Karpas-422 (cell line): ENCODE measurements around the gene LRCH1. TPM values are rescaled to one million over a fixed set of nuclear protein-coding genes. Genes with fewer than 3 reads are reported as not detected.

Experiments
- DNase-seq: peaks from one replicate; pipeline ENCODE4 v3.0.0-alpha.2; 2015
- H2AFZ ChIP-seq: fragments of 200-600 bp; sonication (generic); 2 replicates; pipeline ENCODE4 v1.6.1; 2014; ENCODE audit warnings: antibody characterized with exemption, low read length, mixed read lengths
- H3K27ac ChIP-seq: fragments of 200-600 bp; sonication (generic); 2 replicates; pipeline ENCODE4 v1.5.1; 2014; ENCODE audit warnings: mild to moderate bottlenecking, low read length, moderate library complexity
- H3K27me3 ChIP-seq: fragments of 200-600 bp; sonication (generic); 2 replicates; pipeline ENCODE4 v1.6.1; 2014; ENCODE audit warnings: low read length, mixed read lengths
- H3K36me3 ChIP-seq: fragments of 200-600 bp; sonication (generic); 2 replicates; pipeline ENCODE4 v1.6.1; 2014; ENCODE audit warnings: low read length, mixed read lengths; ENCODE audit not compliant: insufficient read depth
- H3K4me1 ChIP-seq: fragments of 200-600 bp; sonication (generic); 2 replicates; pipeline ENCODE4 v1.6.1; 2014; ENCODE audit warnings: mild to moderate bottlenecking, low read length, mixed read lengths
- H3K4me2 ChIP-seq: fragments of 200-600 bp; sonication (generic); 2 replicates; pipeline ENCODE4 v1.6.1; 2014; ENCODE audit warnings: low read length, low read depth, mild to moderate bottlenecking; ENCODE audit not compliant: poor library complexity, severe bottlenecking
- H3K4me3 ChIP-seq: fragments of 200-600 bp; sonication (generic); 2 replicates; pipeline ENCODE4 v1.5.1; 2014; ENCODE audit warnings: mild to moderate bottlenecking, antibody characterized with exemption, low read length, mixed read lengths
- H3K79me2 ChIP-seq: fragments of 200-600 bp; sonication (generic); 2 replicates; pipeline ENCODE4 v1.6.1; 2014; ENCODE audit warnings: mild to moderate bottlenecking, low read length, mixed read lengths
- H3K9ac ChIP-seq: fragments of 200-600 bp; sonication (generic); 2 replicates; pipeline ENCODE4 v1.6.0; 2014; ENCODE audit warnings: low read length
- H3K9me2 ChIP-seq: fragments of 200-600 bp; sonication (generic), shearing (Covaris generic); replicated peaks from 2 replicates; pipeline ENCODE4 v1.6.0; 2014; ENCODE audit warnings: mild to moderate bottlenecking, low read length, moderate library complexity; ENCODE audit not compliant: insufficient read depth
- H3K9me3 ChIP-seq: fragments of 300-700, 200-600 bp; sonication (generic); 2 replicates; pipeline ENCODE4 v1.6.1; 2014; ENCODE audit warnings: low read length, mixed read lengths
- H4K20me1 ChIP-seq: fragments of 200-600 bp; sonication (generic); 2 replicates; pipeline ENCODE4 v1.6.1; 2014; ENCODE audit warnings: mild to moderate bottlenecking, antibody characterized with exemption, low read length, low read depth; ENCODE audit not compliant: insufficient read depth
- total RNA-seq: library from RNA; depleted of rRNA; stranded (reverse); fragments of >200 nt; shearing (Covaris generic); gene quantifications from 2 replicates; pipeline ENCODE4 v1.2.3, GENCODE V29; 2014; ENCODE audit warnings: low replicate concordance

Gene LRCH1
- total RNA-seq, 1 experiment from 2014 or later = 0.56 TPM

- Histone ChIP-seq H3K9me3 (no peaks in the 10 kb centered on the region), H3K9me2 (no peaks in the 10 kb centered on the region), H3K79me2 (no peaks in the 10 kb centered on the region), H3K4me2 (no peak overlapping the region), H4K20me1 (no peaks in the 10 kb centered on the region), H3K27me3 (no peaks in the 10 kb centered on the region), H3K4me1 (no peaks in the 10 kb centered on the region), H2AFZ (no peak overlapping the region), H3K36me3 (no peaks in the 10 kb centered on the region), H3K27ac (no peak overlapping the region), H3K4me3 (no peak overlapping the region), H3K9ac (no peak overlapping the region)
- no peak for DNase-seq
Observed at GRCh38 chr13:46683676-46684260, 130.8 kb downstream of the LRCH1 start.

GRCh38 chr13:46684287-46685001, 131.5 kb downstream of the LRCH1 start:
- Histone ChIP-seq H3K9me3 (no peaks in the 10 kb centered on the region), H3K4me1 (no peaks in the 10 kb centered on the region), H3K4me3 (no peak overlapping the region), H3K27ac (no peak overlapping the region), H2AFZ (no peak overlapping the region), H3K9ac (no peak overlapping the region), H3K4me2 (no peak overlapping the region), H4K20me1 (no peaks in the 10 kb centered on the region), H3K36me3 (no peaks in the 10 kb centered on the region), H3K27me3 (no peaks in the 10 kb centered on the region), H3K9me2 (no peaks in the 10 kb centered on the region), H3K79me2 (no peaks in the 10 kb centered on the region)
- no peak for DNase-seq

DNA sequence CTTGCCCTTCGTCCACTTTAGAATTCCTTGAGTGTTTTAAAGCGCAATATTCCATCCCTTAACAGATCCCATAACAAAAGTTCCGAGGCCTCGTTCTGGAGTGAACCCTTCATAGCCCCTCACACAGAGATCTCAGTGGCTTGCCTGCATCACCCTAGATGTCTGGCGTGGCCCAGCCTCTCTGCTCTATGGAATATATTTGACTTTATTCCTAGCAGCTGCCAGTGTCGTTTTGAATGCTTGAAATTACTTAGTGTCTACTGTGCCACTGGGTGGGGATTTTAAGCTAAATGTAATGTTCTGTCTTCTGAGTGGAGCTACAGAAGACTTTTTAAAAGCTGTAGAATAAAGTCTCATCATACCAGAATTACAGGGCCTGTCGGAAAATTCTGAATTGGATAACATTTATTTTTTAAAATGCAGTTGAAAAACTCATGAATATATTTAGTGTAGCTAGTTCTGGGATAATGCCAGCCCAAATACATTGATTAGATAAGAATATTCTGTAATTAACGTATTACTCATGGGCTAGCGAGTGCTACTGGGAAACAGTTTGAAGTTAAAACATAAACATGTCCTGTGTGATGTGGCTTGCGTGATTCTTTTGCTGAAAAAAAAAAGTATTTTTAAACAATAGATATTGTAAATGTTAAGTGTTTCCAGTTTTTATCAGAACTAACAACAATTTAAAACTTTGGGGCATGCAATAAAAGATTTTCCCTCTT, 132.2 kb downstream of the LRCH1 start:
- Histone ChIP-seq H3K4me2 (no peak overlapping the region), H3K79me2 (no peaks in the 10 kb centered on the region), H4K20me1 (no peaks in the 10 kb centered on the region), H2AFZ (no peak overlapping the region), H3K9me2 (no peaks in the 10 kb centered on the region), H3K9me3 (no peaks in the 10 kb centered on the region), H3K4me1 (no peaks in the 10 kb centered on the region), H3K36me3 (no peaks in the 10 kb centered on the region), H3K9ac (no peak overlapping the region), H3K4me3 (no peak overlapping the region), H3K27me3 (no peaks in the 10 kb centered on the region), H3K27ac (no peak overlapping the region)
- DNase-seq = no peak

- no peaks in the 10 kb centered on the region for H3K9me3 ChIP-seq
- H3K36me3 ChIP-seq = no peaks in the 10 kb centered on the region
Observed at GRCh38 chr13:46686171-46686570, 133.2 kb downstream of the LRCH1 start.

DNA sequence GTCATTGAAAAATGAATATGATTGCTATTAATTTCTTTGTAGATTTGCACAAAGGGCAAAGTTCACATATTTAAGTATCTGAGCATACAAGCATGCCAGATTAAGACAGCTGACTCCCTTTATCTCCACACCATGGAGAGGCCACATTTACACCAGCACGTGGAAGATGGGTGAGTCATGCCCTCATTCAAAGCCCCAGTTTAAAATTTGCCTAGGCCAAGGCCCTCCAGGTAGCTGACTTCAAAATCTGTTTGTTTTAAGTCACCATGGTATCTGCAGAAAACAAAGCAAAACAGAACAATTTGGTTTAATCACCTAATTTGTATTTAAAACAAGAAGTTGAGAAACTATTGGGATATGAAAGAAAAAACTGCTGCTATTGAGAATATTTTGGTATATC, 134.8 kb downstream of the LRCH1 start:
- no peak overlapping the region for H3K4me2 ChIP-seq
- H2AFZ ChIP-seq = no peak overlapping the region
- H3K27ac ChIP-seq = no peak overlapping the region
- H3K79me2 ChIP-seq = no peaks in the 10 kb centered on the region
- no peak overlapping the region for H3K4me3 ChIP-seq
- no peaks in the 10 kb centered on the region for H3K36me3 ChIP-seq
- no peaks in the 10 kb centered on the region for H3K4me1 ChIP-seq
- no peaks in the 10 kb centered on the region for H3K9me2 ChIP-seq
- no peak for DNase-seq
- H3K27me3 ChIP-seq = no peaks in the 10 kb centered on the region
- H4K20me1 ChIP-seq = no peaks in the 10 kb centered on the region
- H3K9me3 ChIP-seq = no peaks in the 10 kb centered on the region
- H3K9ac ChIP-seq = no peak overlapping the region

More at GRCh38 chr13:46686171-46686570, 133.2 kb downstream of the LRCH1 start:
- Histone ChIP-seq H4K20me1 (no peaks in the 10 kb centered on the region), H3K9me2 (no peaks in the 10 kb centered on the region), H3K4me3 (no peak overlapping the region), H3K4me2 (no peak overlapping the region), H3K9ac (no peak overlapping the region), H3K4me1 (no peaks in the 10 kb centered on the region), H2AFZ (no peak overlapping the region), H3K27me3 (no peaks in the 10 kb centered on the region), H3K27ac (no peak overlapping the region), H3K79me2 (no peaks in the 10 kb centered on the region)
- no peak for DNase-seq

- H3K4me2 ChIP-seq = no peak overlapping the region
- H4K20me1 ChIP-seq = no peaks in the 10 kb centered on the region
- H3K9me3 ChIP-seq = no peaks in the 10 kb centered on the region
- no peaks in the 10 kb centered on the region for H3K27me3 ChIP-seq
- no peaks in the 10 kb centered on the region for H3K9me2 ChIP-seq
- no peak overlapping the region for H3K27ac ChIP-seq
- no peak for DNase-seq
- H3K79me2 ChIP-seq = no peaks in the 10 kb centered on the region
- no peak overlapping the region for H3K4me3 ChIP-seq
- no peak overlapping the region for H2AFZ ChIP-seq
- H3K4me1 ChIP-seq = no peaks in the 10 kb centered on the region
- H3K36me3 ChIP-seq = no peaks in the 10 kb centered on the region
- H3K9ac ChIP-seq = no peak overlapping the region
Observed at GRCh38 chr13:46688306-46688705, 135.3 kb downstream of the LRCH1 start.

GRCh38 chr13:46698014-46698413, 145.0 kb downstream of the LRCH1 start:
- H3K27me3 ChIP-seq = no peaks in the 10 kb centered on the region
- no peaks in the 10 kb centered on the region for H3K79me2 ChIP-seq
- H3K9ac ChIP-seq = no peak overlapping the region
- no peaks in the 10 kb centered on the region for H3K9me3 ChIP-seq
- no peaks in the 10 kb centered on the region for H3K36me3 ChIP-seq
- no peak for DNase-seq
- no peaks in the 10 kb centered on the region for H3K4me1 ChIP-seq
- H3K9me2 ChIP-seq = no peaks in the 10 kb centered on the region
- no peaks in the 10 kb centered on the region for H4K20me1 ChIP-seq
- H3K4me2 ChIP-seq = no peak overlapping the region
- no peak overlapping the region for H2AFZ ChIP-seq
- no peak overlapping the region for H3K4me3 ChIP-seq
- H3K27ac ChIP-seq = no peak overlapping the region

DNA sequence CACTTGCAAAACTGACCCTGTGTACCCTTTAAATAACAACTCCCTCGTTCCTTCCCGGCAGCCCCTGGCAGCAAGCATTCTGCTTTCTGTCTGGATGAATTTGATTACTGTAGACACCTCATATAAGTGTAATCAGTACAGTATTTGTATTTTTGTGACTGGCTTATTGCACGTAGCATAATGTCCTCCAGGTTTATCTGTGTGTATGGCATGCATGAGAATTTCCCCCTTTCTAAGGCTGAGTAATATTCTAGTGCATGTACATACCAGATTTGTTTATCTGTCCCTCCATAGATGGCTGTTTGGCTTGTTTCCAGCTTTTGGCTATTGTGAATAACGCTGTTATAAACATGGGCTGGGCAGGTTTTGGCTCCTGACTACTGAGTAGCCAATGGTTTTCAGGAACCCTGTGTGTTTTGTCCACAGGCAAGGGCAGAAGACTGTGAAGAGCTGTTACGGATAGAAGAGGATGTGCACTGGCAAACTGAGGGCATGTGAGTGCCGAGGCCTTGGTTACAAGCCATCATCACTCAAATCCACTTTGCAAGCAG, 146.0 kb downstream of the LRCH1 start:
- Histone ChIP-seq H3K27ac (no peak overlapping the region), H3K9ac (no peak overlapping the region), H3K4me1 (no peaks in the 10 kb centered on the region), H3K4me3 (no peak overlapping the region), H3K4me2 (no peak overlapping the region), H3K27me3 (no peaks in the 10 kb centered on the region), H2AFZ (no peak overlapping the region), H3K79me2 (no peaks in the 10 kb centered on the region), H3K9me3 (no peaks in the 10 kb centered on the region), H4K20me1 (no peaks in the 10 kb centered on the region), H3K36me3 (no peaks in the 10 kb centered on the region), H3K9me2 (no peaks in the 10 kb centered on the region)
- DNase-seq = no peak
